Activated CD8-positive, alpha-beta T cell treated with anti-CD3 and anti-CD28 coated beads for 36 hours (primary cell): Measurements from ENCODE around the gene SRD5A1. TPM values are rescaled to one million over a fixed set of nuclear protein-coding genes. Genes with fewer than 3 reads are reported as not detected.

ENCODE experiments used
- ATAC-seq: fragments of 200-7000 bp; cut with Tn5 transposase; one replicate; pipeline ENCODE4 v1.10.0; 2021; ENCODE audit warnings: mild to moderate bottlenecking, moderate library complexity
- CTCF ChIA-PET: fragments of 350-600 bp; sonication (Branson Sonifier 250); formaldehyde crosslinking; loops from one replicate; lab custom pipeline; 2021; ENCODE audit warnings: antibody characterized with exemption; lab: Charles Lee
- POLR2A ChIA-PET: fragments of 350-600 bp; sonication (Branson Sonifier 250); formaldehyde crosslinking; loops from one replicate; lab custom pipeline; 2021; ENCODE audit warnings: antibody characterized with exemption; lab: Charles Lee
- DNase-seq: peaks from one replicate; pipeline ENCODE4 v3.0.0-alpha.2; 2020
- H3K27ac Mint-ChIP-seq: one replicate; pipeline ENCODE4 v1.8.0; 2021; ENCODE audit warnings: mild to moderate bottlenecking, mixed read lengths
- H3K27me3 Mint-ChIP-seq: one replicate; pipeline ENCODE4 v1.8.0; 2021; ENCODE audit warnings: mixed read lengths
- H3K36me3 Mint-ChIP-seq: one replicate; pipeline ENCODE4 v1.8.0; 2021; ENCODE audit warnings: low read depth, mixed read lengths
- H3K4me1 Mint-ChIP-seq: one replicate; pipeline ENCODE4 v1.8.0; 2021; ENCODE audit warnings: low read depth, mixed read lengths
- H3K4me3 Mint-ChIP-seq: one replicate; pipeline ENCODE4 v1.8.0; 2021; ENCODE audit warnings: mild to moderate bottlenecking, moderate library complexity, mixed read lengths
- H3K9me3 Mint-ChIP-seq: one replicate; pipeline ENCODE4 v1.8.0; 2021; ENCODE audit warnings: mixed read lengths
- CTCF ChIP-seq: fragments of 200-600 bp; IDR thresholded peaks from one replicate; pipeline ENCODE4 v1.8.0; 2022; ENCODE audit warnings: antibody characterized with exemption, mild to moderate bottlenecking
- intact Hi-C: fragments of 100-400 bp; cut with micrococcal nuclease; formaldehyde crosslinking; loops from one replicate; pipeline ENCODE4 v1.10.0; 2022
- total RNA-seq, 2 experiments: library from RNA; stranded (reverse); gene quantifications; one replicate each; pipeline ENCODE4 v1.2.3, GENCODE V29; 2021

Gene SRD5A1
- total RNA-seq: 10 to 100 TPM; 10.6 to 12.4 TPM

- intact Hi-C loops: loop anchor here (5.0 kb wide), 1 partner anchor 79 kb away; the partner anchor contains the start of gene TENT4A
- Mint-ChIP-seq H3K27me3 (no peaks in the 10 kb centered on the region), H3K9me3 (no peaks in the 10 kb centered on the region), H3K4me3 (peak within 1 kb of the TSS; percentile 99), H3K4me1 (peaks cover 43% of the 10 kb centered on the region), H3K27ac (peak within 1 kb of the TSS; percentile 98), H3K36me3 (peaks cover 42% of the 10 kb centered on the region)
- ATAC-seq: peak; percentile 92
- TF ChIP-seq CTCF: no peak
- peak; percentile 92 for DNase-seq
- CTCF ChIA-PET: interaction anchor here (0.9 to 4.0 kb wide), 5 partner anchors 15 to 112 kb away, joined by 3 to 26 read pairs (median 3); no protein-coding TSS in a partner anchor
- POLR2A ChIA-PET: interaction anchor here (1.1 to 3.1 kb wide), 9 partner anchors 9 to 112 kb away, joined by 3 to 22 read pairs (median 8); partner anchors contain the start of gene TENT4A
Observed at GRCh38 chr5:6632888-6633468, at the start of gene SRD5A1, which contains the start of gene NSUN2. Gene SRD5A1 (plus strand): TSS chr5:6633440. CDS start chr5:6633577, 137 bp downstream. Gene NSUN2 (minus strand): TSS chr5:6633044. CDS start chr5:6632979, 65 bp downstream.

- CTCF ChIA-PET: no interaction called here
- DNase-seq (no peak), ATAC-seq (no peak)
- Mint-ChIP-seq H3K36me3 (no peaks in the 10 kb centered on the region), H3K4me3 (no peak overlapping the region), H3K9me3 (no peaks in the 10 kb centered on the region), H3K27ac (no peak overlapping the region), H3K27me3 (peaks cover 34% of the 10 kb centered on the region), H3K4me1 (peaks cover 3% of the 10 kb centered on the region)
- intact Hi-C loops: no loop called here
- POLR2A ChIA-PET: no interaction called here
- TF ChIP-seq CTCF: no peak
Observed at GRCh38 chr5:6584101-6584645, 49.1 kb upstream of the SRD5A1 start.

GRCh38 chr5:6584727-6585126 is 48.5 kb upstream of the SRD5A1 start:
- ATAC-seq (no peak), DNase-seq (no peak)
- no peak for TF ChIP-seq CTCF
- Mint-ChIP-seq H3K9me3 (no peaks in the 10 kb centered on the region), H3K27ac (no peak overlapping the region), H3K27me3 (peaks cover 31% of the 10 kb centered on the region), H3K4me1 (peaks cover 3% of the 10 kb centered on the region), H3K4me3 (no peak overlapping the region), H3K36me3 (no peaks in the 10 kb centered on the region)
- ChIA-PET CTCF (no interaction called here), POLR2A (no interaction called here)
- intact Hi-C loops: no loop called here

GRCh38 chr5:6585168-6585567 is 48.1 kb upstream of the SRD5A1 start:
- DNase-seq: no peak
- no peak for TF ChIP-seq CTCF
- peaks cover 31% of the 10 kb centered on the region for H3K27me3 Mint-ChIP-seq
- no peak overlapping the region for H3K27ac Mint-ChIP-seq
- H3K4me3 Mint-ChIP-seq: no peak overlapping the region
- no peaks in the 10 kb centered on the region for H3K9me3 Mint-ChIP-seq
- no peaks in the 10 kb centered on the region for H3K36me3 Mint-ChIP-seq
- CTCF ChIA-PET: interaction anchor here (1.3 kb wide), 1 partner anchor 8 kb away, joined by 3 read pairs; no protein-coding TSS in a partner anchor
- POLR2A ChIA-PET: no interaction called here
- no peak for ATAC-seq
- intact Hi-C loops: no loop called here
- H3K4me1 Mint-ChIP-seq: peaks cover 3% of the 10 kb centered on the region
